HepG2 (cell line): ENCODE results near the gene PLXNB2. TPM values are rescaled to one million over a fixed set of nuclear protein-coding genes. Genes with fewer than 3 reads are reported as not detected.

ENCODE experiments used
- CBX5 ChIP-seq: sonication (generic); formaldehyde crosslinking; IDR thresholded peaks from 2 replicates; pipeline ENCODE4 v1.4.0; 2020; ENCODE audit warnings: missing genetic modification reagents, borderline replicate concordance
- HMGA1 ChIP-seq: sonication (generic); formaldehyde crosslinking; conservative IDR thresholded peaks from 2 replicates; pipeline ENCODE4 v1.4.0; 2020; ENCODE audit warnings: missing genetic modification reagents
- KDM5A ChIP-seq: fragments of 200-600 bp; sonication (generic); IDR thresholded peaks from 2 replicates; pipeline ENCODE4 v1.7.0; 2018; ENCODE audit warnings: antibody characterized with exemption, mild to moderate bottlenecking, low read length, borderline replicate concordance
- MEIS2 ChIP-seq: sonication (generic); formaldehyde crosslinking; IDR thresholded peaks from 2 replicates; pipeline ENCODE4 v1.9.0; 2021; ENCODE audit warnings: mild to moderate bottlenecking, missing genetic modification reagents
- SRSF1 ChIP-seq: fragments of 200-400 bp; formaldehyde crosslinking; optimal IDR thresholded peaks from 2 replicates; pipeline ENCODE3; 2017; ENCODE audit warnings: mild to moderate bottlenecking, low read depth, low read length, moderate library complexity
- ZC3H4 ChIP-seq: sonication (generic); formaldehyde crosslinking; IDR thresholded peaks from 2 replicates; pipeline ENCODE4 v1.4.0; 2020; ENCODE audit warnings: missing genetic modification reagents, borderline replicate concordance
- ZKSCAN8 ChIP-seq: IDR thresholded peaks from 2 replicates; pipeline ENCODE4 v1.6.1; 2016; ENCODE audit warnings: borderline replicate concordance, missing genetic modification reagents, missing compliant biosample characterization
- ZNF441 ChIP-seq: sonication (generic); formaldehyde crosslinking; IDR thresholded peaks from 2 replicates; pipeline ENCODE4 v1.7.0; 2021; ENCODE audit warnings: missing genetic modification reagents, borderline replicate concordance
- ZNF563 ChIP-seq: sonication (generic); formaldehyde crosslinking; IDR thresholded peaks from 2 replicates; pipeline ENCODE4 v1.8.0; 2022; ENCODE audit warnings: mild to moderate bottlenecking, moderate library complexity, missing genetic modification reagents
- polyA plus RNA-seq, 8 experiments: library from polyadenylated mRNA; depleted of rRNA in 3 of 8; stranded (reverse) in 7 of 8; unstranded in 1 of 8; fragments of >200 nt; fragmentation: Illumina TruSeq in 4 of 8; extraction: Trizol in 4 of 8; gene quantifications; 2 replicates each; pipeline versions ENCODE4 v1.2.1 to v1.2.3, GENCODE V29; 2011 to 2016; ENCODE audit warnings: low read depth in 4 of 8, missing spikeins in 1 of 8, mixed read lengths in 1 of 8; ENCODE audit not compliant: insufficient read depth in 1 of 8
- total RNA-seq, 5 experiments: library from RNA; depleted of rRNA; stranded (reverse); fragments of >200 nt; fragmentation: Illumina TruSeq; extraction: Trizol; gene quantifications; 2 replicates each; pipeline ENCODE4 v1.2.3, GENCODE V29; 2016; ENCODE audit warnings: low read depth in 1 of 5
- TF ChIP-seq, protein P1 (sequence below): sonication (generic); formaldehyde crosslinking; IDR thresholded peaks from 2 replicates; pipeline ENCODE4 v1.8.0; 2022; ENCODE audit warnings: mild to moderate bottlenecking, missing genetic modification reagents; ENCODE audit not compliant: insufficient replicate concordance
- TF ChIP-seq, protein P2 (sequence below): sonication (generic); formaldehyde crosslinking; IDR thresholded peaks from 2 replicates; pipeline ENCODE4 v1.8.1; 2023; ENCODE audit warnings: mild to moderate bottlenecking, missing genetic modification reagents, borderline replicate concordance
- TF ChIP-seq, protein P3 (sequence below): sonication (generic); formaldehyde crosslinking; IDR thresholded peaks from one replicate; pipeline ENCODE4 v1.5.1; 2020; ENCODE audit warnings: mild to moderate bottlenecking, missing genetic modification reagents; ENCODE audit errors: not compliant biosample characterization
- TF ChIP-seq, protein P4 (sequence below): sonication (generic); formaldehyde crosslinking; IDR thresholded peaks from 2 replicates; pipeline ENCODE4 v1.5.0; 2020; ENCODE audit warnings: missing genetic modification reagents, mild to moderate bottlenecking, borderline replicate concordance
- TF ChIP-seq, protein P5 (sequence below): sonication (generic); formaldehyde crosslinking; IDR thresholded peaks from 2 replicates; pipeline ENCODE4 v1.4.0; 2020; ENCODE audit warnings: missing genetic modification reagents

The PLXNB2 gene
- total and polyA plus RNA-seq, 2 of the 13 experiments (the other 11 are each of a cell fraction or from before 2014, with no cell fraction given) = 32.6 to 68.9 TPM

DNA sequence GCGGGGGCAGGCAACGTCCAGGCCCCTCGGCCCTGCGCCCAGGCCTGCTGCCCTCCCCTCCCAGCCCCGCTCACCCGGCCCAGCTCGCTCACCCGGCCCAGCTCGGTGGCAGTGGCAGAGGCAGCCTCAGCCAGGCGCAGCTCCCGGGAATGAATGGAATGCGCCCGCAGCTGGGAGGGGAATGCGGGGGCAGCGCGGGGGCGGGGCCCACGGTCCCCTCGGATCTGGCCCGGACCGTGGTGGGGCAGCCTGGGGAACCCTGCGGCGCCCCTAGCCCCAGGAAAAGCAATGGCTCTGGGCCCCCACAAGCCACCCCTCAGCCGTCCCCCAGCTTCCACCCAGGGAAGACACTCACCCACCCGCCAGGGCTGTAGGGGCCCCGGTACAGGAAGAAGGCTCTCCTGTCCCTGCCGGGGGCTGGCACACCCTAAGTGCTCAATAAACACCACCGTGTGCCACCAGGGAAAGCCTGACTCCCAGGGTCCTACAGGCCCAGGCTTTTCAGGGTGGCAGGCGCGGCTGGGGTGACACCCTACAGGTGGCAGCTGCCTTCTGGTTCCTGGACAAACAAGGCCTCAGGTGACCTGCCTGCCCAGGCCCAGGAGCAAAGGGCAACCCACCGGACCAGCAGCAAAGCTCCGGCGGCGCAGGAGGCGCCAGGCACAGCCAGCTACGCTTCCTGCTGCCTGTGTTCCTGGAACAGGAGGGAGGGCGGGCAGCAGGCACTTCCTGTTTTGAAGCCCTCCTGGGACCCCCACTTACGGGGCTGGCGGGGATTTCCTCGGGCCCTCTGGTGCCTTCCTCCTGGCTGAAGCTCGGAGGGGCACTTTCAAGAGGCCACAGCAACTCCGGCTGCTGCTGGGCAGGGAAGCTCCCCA lies 13.8 kb downstream of the PLXNB2 start (continued):
- TF ChIP-seq ZNF441 (CRISPR knock-in tag) (no peak), CBX5 (CRISPR knock-in tag) (no peak), ZNF563 (CRISPR knock-in tag) (peak; percentile 76; the same call in 1 of the 2 replicates), ZKSCAN8 (CRISPR knock-in tag) (peak; percentile 88), ZC3H4 (CRISPR knock-in tag) (no peak), SRSF1 (no peak), MEIS2 (peak; percentile 78), KDM5A (no peak), HMGA1 (CRISPR knock-in tag) (no peak)
- TF ChIP-seq, protein P1, sequence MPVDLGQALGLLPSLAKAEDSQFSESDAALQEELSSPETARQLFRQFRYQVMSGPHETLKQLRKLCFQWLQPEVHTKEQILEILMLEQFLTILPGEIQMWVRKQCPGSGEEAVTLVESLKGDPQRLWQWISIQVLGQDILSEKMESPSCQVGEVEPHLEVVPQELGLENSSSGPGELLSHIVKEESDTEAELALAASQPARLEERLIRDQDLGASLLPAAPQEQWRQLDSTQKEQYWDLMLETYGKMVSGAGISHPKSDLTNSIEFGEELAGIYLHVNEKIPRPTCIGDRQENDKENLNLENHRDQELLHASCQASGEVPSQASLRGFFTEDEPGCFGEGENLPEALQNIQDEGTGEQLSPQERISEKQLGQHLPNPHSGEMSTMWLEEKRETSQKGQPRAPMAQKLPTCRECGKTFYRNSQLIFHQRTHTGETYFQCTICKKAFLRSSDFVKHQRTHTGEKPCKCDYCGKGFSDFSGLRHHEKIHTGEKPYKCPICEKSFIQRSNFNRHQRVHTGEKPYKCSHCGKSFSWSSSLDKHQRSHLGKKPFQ = peak; percentile 42
- TF ChIP-seq, protein P2, sequence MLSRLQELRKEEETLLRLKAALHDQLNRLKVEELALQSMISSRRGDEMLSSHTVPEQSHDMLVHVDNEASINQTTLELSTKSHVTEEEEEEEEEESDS (CRISPR knock-in tag) = 0 out of 2 replicates have a peak, but pooled peaks have one; percentile 61
- TF ChIP-seq, protein P3, sequence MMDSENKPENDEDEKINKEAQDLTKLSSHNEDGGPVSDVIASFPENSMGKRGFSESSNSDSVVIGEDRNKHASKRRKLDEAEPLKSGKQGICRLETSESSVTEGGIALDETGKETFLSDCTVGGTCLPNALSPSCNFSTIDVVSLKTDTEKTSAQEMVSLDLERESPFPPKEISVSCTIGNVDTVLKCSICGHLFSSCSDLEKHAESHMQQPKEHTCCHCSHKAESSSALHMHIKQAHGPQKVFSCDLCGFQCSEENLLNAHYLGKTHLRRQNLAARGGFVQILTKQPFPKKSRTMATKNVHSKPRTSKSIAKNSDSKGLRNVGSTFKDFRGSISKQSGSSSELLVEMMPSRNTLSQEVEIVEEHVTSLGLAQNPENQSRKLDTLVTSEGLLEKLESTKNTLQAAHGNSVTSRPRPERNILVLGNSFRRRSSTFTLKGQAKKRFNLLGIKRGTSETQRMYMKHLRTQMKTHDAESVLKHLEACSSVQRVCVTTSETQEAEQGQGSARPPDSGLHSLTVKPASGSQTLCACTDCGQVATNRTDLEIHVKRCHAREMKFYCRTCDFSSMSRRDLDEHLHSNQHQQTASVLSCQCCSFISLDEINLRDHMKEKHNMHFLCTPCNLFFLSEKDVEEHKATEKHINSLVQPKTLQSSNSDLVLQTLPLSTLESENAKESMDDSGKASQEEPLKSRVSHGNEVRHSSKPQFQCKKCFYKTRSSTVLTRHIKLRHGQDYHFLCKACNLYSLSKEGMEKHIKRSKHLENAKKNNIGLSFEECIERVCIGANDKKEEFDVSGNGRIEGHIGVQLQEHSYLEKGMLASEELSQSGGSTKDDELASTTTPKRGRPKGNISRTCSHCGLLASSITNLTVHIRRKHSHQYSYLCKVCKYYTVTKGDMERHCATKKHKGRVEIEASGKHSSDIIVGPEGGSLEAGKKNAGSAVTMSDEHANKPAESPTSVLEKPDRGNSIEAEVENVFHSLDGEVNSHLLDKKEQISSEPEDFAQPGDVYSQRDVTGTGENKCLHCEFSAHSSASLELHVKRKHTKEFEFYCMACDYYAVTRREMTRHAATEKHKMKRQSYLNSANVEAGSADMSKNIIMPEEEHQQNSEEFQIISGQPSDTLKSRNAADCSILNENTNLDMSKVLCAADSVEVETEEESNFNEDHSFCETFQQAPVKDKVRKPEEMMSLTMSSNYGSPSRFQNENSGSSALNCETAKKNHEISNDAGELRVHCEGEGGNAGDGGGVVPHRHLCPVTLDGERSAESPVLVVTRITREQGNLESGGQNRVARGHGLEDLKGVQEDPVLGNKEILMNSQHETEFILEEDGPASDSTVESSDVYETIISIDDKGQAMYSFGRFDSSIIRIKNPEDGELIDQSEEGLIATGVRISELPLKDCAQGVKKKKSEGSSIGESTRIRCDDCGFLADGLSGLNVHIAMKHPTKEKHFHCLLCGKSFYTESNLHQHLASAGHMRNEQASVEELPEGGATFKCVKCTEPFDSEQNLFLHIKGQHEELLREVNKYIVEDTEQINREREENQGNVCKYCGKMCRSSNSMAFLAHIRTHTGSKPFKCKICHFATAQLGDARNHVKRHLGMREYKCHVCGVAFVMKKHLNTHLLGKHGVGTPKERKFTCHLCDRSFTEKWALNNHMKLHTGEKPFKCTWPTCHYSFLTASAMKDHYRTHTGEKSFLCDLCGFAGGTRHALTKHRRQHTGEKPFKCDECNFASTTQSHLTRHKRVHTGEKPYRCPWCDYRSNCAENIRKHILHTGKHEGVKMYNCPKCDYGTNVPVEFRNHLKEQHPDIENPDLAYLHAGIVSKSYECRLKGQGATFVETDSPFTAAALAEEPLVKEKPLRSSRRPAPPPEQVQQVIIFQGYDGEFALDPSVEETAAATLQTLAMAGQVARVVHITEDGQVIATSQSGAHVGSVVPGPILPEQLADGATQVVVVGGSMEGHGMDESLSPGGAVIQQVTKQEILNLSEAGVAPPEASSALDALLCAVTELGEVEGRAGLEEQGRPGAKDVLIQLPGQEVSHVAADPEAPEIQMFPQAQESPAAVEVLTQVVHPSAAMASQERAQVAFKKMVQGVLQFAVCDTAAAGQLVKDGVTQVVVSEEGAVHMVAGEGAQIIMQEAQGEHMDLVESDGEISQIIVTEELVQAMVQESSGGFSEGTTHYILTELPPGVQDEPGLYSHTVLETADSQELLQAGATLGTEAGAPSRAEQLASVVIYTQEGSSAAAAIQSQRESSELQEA (CRISPR knock-in tag) = peak; percentile 76
- TF ChIP-seq, protein P4, sequence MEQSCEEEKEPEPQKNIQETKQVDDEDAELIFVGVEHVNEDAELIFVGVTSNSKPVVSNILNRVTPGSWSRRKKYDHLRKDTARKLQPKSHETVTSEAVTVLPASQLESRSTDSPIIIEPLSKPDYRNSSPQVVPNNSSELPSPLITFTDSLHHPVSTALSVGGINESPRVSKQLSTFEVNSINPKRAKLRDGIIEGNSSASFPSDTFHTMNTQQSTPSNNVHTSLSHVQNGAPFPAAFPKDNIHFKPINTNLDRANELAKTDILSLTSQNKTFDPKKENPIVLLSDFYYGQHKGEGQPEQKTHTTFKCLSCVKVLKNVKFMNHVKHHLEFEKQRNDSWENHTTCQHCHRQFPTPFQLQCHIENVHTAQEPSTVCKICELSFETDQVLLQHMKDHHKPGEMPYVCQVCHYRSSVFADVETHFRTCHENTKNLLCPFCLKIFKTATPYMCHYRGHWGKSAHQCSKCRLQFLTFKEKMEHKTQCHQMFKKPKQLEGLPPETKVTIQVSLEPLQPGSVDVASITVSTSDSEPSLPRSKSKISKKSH (CRISPR knock-in tag) = no peak
- TF ChIP-seq, protein P5, sequence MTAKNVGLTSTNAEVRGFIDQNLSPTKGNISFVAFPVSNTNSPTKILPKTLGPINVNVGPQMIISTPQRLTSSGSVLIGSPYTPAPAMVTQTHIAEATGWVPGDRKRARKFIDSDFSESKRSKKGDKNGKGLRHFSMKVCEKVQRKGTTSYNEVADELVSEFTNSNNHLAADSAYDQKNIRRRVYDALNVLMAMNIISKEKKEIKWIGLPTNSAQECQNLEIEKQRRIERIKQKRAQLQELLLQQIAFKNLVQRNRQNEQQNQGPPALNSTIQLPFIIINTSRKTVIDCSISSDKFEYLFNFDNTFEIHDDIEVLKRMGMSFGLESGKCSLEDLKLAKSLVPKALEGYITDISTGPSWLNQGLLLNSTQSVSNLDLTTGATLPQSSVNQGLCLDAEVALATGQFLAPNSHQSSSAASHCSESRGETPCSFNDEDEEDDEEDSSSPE (CRISPR knock-in tag) = no peak
